Nephron progenitor cell (in vitro differentiated cells): Measurements from ENCODE around the gene ENPP5.

ENCODE experiments used
- DNase-seq: peaks from one replicate; pipeline ENCODE4 v3.0.0; 2021
- H3K27ac Mint-ChIP-seq: 2 replicates; pipeline ENCODE4 v1.8.0; 2021; ENCODE audit warnings: mild to moderate bottlenecking, moderate library complexity, mixed read lengths
- H3K27me3 Mint-ChIP-seq: 2 replicates; pipeline ENCODE4 v1.8.0; 2021; ENCODE audit warnings: mild to moderate bottlenecking, low read depth, mixed read lengths; ENCODE audit not compliant: poor library complexity
- H3K36me3 Mint-ChIP-seq: 2 replicates; pipeline ENCODE4 v1.8.0; 2021; ENCODE audit warnings: low read depth, mixed read lengths
- H3K4me1 Mint-ChIP-seq: 2 replicates; pipeline ENCODE4 v1.8.0; 2021; ENCODE audit warnings: mixed read lengths
- H3K4me3 Mint-ChIP-seq: 2 replicates; pipeline ENCODE4 v1.8.0; 2021; ENCODE audit warnings: mild to moderate bottlenecking, moderate library complexity, mixed read lengths
- H3K9me3 Mint-ChIP-seq: 2 replicates; pipeline ENCODE4 v1.8.0; 2021; ENCODE audit warnings: mild to moderate bottlenecking, moderate library complexity, mixed read lengths
- CTCF ChIP-seq: fragments of 200-600 bp; sonication (generic); IDR thresholded peaks from 2 replicates; pipeline ENCODE4 v1.5.0; 2021; ENCODE audit warnings: antibody characterized with exemption

ENPP5 gene

GRCh38 chr6:46203391-46204177 lies 32.8 kb upstream of the ENPP5 start:
- H3K4me1 Mint-ChIP-seq = no peaks in the 10 kb centered on the region
- H3K36me3 Mint-ChIP-seq = no peaks in the 10 kb centered on the region
- no peak overlapping the region for H3K27ac Mint-ChIP-seq
- H3K4me3 Mint-ChIP-seq = no peak overlapping the region
- no peak for TF ChIP-seq CTCF
- no peak for DNase-seq
- H3K9me3 Mint-ChIP-seq = no peaks in the 10 kb centered on the region
- peaks cover 14% of the 10 kb centered on the region for H3K27me3 Mint-ChIP-seq

DNA sequence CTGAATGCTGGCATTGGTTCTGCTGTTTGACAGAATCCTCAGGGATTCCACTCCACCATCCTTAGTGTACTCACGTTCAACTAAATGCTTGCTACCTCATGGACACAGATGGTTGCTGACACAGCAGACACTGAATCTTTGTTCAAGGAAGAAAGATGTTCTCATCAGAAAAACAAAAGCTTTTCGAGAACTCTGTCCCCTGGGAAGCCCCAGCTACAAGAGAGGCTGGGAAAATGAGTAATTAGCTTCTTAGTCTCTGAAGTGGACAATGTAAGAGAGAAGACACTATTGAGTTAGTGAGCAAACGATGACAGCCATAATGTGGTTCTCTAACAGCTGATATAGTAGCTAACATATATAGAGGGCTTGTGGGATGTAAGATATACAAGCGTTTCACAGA lies 30.9 kb upstream of the ENPP5 start:
- DNase-seq = no peak
- no peak overlapping the region for H3K4me3 Mint-ChIP-seq
- H3K36me3 Mint-ChIP-seq = no peaks in the 10 kb centered on the region
- H3K9me3 Mint-ChIP-seq = no peaks in the 10 kb centered on the region
- TF ChIP-seq CTCF = no peak
- H3K27ac Mint-ChIP-seq = no peak overlapping the region
- H3K27me3 Mint-ChIP-seq = peaks cover 10% of the 10 kb centered on the region
- no peaks in the 10 kb centered on the region for H3K4me1 Mint-ChIP-seq

- Mint-ChIP-seq H3K27ac (no peak overlapping the region), H3K36me3 (no peaks in the 10 kb centered on the region), H3K4me3 (no peak overlapping the region), H3K4me1 (no peaks in the 10 kb centered on the region), H3K27me3 (peaks cover 7% of the 10 kb centered on the region), H3K9me3 (no peaks in the 10 kb centered on the region)
- TF ChIP-seq CTCF = no peak
- DNase-seq = no peak
These were observed 28.6 kb upstream of the ENPP5 start for GRCh38 chr6:46199387-46199786.

GRCh38 chr6:46191961-46192360 lies 21.2 kb upstream of the ENPP5 start:
- Mint-ChIP-seq H3K36me3 (no peaks in the 10 kb centered on the region), H3K4me3 (no peak overlapping the region), H3K4me1 (no peaks in the 10 kb centered on the region), H3K27me3 (peaks cover 12% of the 10 kb centered on the region), H3K9me3 (no peaks in the 10 kb centered on the region), H3K27ac (no peak overlapping the region)
- TF ChIP-seq CTCF = no peak
- DNase-seq = no peak

GRCh38 chr6:46190889-46191288 lies 20.1 kb upstream of the ENPP5 start:
- no peak for DNase-seq
- Mint-ChIP-seq H3K27me3 (peaks cover 13% of the 10 kb centered on the region), H3K4me1 (no peaks in the 10 kb centered on the region), H3K36me3 (no peaks in the 10 kb centered on the region), H3K27ac (no peak overlapping the region), H3K9me3 (no peaks in the 10 kb centered on the region), H3K4me3 (no peak overlapping the region)
- TF ChIP-seq CTCF = no peak

DNA sequence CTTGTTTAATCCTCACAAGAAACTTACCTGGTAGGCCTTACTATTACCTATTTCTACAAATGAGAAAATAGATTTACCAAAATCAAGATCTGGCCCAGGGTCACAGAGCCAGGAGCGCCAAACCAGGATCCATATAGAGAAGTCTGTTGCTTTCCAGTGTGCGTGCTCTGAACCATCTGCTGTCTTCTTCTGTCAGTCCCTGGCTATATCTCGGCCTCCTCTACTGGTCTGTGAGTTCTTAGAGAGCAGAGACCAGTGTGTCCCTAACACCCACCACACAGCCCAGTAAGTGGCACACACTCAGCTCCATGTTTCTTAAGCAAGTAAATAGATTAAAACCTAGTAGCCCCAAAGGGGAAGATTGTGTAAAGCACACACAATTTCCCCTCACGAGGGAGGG lies 18.9 kb upstream of the ENPP5 start:
- Mint-ChIP-seq H3K27ac (no peak overlapping the region), H3K27me3 (peaks cover 13% of the 10 kb centered on the region), H3K9me3 (no peaks in the 10 kb centered on the region), H3K36me3 (no peaks in the 10 kb centered on the region), H3K4me3 (no peak overlapping the region), H3K4me1 (no peaks in the 10 kb centered on the region)
- DNase-seq = no peak
- no peak for TF ChIP-seq CTCF
